ENCODE measurements around the gene NTMT1.

The NTMT1 gene

GRCh38 chr9:129601082-129601674 lies 24.8 kb upstream of the NTMT1 start:
- no peak overlapping the region for H3K9ac ChIP-seq
- no peak overlapping the region for H3K4me3 ChIP-seq (IDR thresholded peaks at IDR 0.05; ENCODE audit: insufficient read depth, low read depth, low read length)
- H3K79me2 ChIP-seq (ENCODE audit: insufficient read depth, low read depth) = no peaks in the 10 kb centered on the region
- peaks cover 14% of the 10 kb centered on the region for H3K4me1 ChIP-seq (ENCODE audit: low read depth, poor library complexity, severe bottlenecking)
- TF ChIP-seq, protein P1, sequence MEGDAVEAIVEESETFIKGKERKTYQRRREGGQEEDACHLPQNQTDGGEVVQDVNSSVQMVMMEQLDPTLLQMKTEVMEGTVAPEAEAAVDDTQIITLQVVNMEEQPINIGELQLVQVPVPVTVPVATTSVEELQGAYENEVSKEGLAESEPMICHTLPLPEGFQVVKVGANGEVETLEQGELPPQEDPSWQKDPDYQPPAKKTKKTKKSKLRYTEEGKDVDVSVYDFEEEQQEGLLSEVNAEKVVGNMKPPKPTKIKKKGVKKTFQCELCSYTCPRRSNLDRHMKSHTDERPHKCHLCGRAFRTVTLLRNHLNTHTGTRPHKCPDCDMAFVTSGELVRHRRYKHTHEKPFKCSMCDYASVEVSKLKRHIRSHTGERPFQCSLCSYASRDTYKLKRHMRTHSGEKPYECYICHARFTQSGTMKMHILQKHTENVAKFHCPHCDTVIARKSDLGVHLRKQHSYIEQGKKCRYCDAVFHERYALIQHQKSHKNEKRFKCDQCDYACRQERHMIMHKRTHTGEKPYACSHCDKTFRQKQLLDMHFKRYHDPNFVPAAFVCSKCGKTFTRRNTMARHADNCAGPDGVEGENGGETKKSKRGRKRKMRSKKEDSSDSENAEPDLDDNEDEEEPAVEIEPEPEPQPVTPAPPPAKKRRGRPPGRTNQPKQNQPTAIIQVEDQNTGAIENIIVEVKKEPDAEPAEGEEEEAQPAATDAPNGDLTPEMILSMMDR (conservative IDR thresholded peaks at IDR 0.05; ENCODE audit: low read depth, low read length) = no peak
- H3K4me2 ChIP-seq = no peak overlapping the region
- no peaks in the 10 kb centered on the region for H3K36me3 ChIP-seq (ENCODE audit: insufficient read depth)
- H3K27ac ChIP-seq = no peak overlapping the region
- H4K20me1 ChIP-seq (ENCODE audit: insufficient read depth) = no peaks in the 10 kb centered on the region
- no peaks in the 10 kb centered on the region for H3K27me3 ChIP-seq (ENCODE audit: insufficient read depth, low read depth)
- no peak overlapping the region for H2AFZ ChIP-seq (ENCODE audit: low read depth)

GRCh38 chr9:129602598-129603415 lies 23.2 kb upstream of the NTMT1 start:
- no peak overlapping the region for H3K4me2 ChIP-seq
- H3K79me2 ChIP-seq (ENCODE audit: insufficient read depth, low read depth) = no peaks in the 10 kb centered on the region
- no peaks in the 10 kb centered on the region for H3K36me3 ChIP-seq (ENCODE audit: insufficient read depth)
- no peak overlapping the region for H3K9ac ChIP-seq
- TF ChIP-seq, protein P1 (conservative IDR thresholded peaks at IDR 0.05; ENCODE audit: low read depth, low read length) = no peak
- H3K4me3 ChIP-seq (IDR thresholded peaks at IDR 0.05; ENCODE audit: insufficient read depth, low read depth, low read length) = no peak overlapping the region
- H3K4me1 ChIP-seq (ENCODE audit: low read depth, poor library complexity, severe bottlenecking) = peaks cover 24% of the 10 kb centered on the region
- H3K27ac ChIP-seq = no peak overlapping the region
- H4K20me1 ChIP-seq (ENCODE audit: insufficient read depth) = no peaks in the 10 kb centered on the region
- no peak overlapping the region for H2AFZ ChIP-seq (ENCODE audit: low read depth)
- H3K27me3 ChIP-seq (ENCODE audit: insufficient read depth, low read depth) = no peaks in the 10 kb centered on the region

DNA sequence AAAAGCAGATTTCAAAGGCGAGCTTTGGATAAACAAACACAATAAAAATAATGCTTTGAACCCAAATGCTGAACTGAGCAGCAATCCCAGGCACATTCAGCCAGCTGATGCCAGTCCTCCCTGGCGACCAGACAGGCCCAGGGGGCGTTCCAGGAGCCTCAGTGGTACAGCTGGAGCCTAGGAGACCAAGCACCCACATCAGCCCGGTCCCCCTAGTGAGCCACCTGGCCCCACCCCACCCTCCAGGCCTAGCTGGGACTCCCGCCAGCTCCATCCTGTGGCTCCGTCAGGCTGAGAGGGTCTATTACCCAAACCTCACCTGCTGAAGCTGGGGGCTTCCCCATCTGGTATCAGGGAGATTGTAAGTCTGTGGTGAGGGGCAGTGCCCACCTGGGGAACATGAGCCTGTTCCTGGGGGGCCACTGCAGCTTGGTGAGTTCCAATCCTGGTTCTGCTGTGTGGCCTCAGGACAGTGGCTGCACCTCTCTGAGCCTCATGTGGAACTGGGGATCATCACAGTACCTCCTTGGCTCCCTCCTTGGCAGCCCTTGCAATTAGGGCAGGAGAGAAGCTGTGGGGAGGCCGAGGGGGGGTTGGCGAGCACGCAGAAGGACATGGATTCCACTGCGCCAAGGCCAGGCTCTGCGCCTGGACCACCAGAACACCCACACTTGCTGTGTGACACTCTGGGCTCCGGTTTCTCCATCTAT lies 21.8 kb upstream of the NTMT1 start:
- peaks cover 30% of the 10 kb centered on the region for H3K4me1 ChIP-seq (ENCODE audit: low read depth, poor library complexity, severe bottlenecking)
- H3K36me3 ChIP-seq (ENCODE audit: insufficient read depth) = no peaks in the 10 kb centered on the region
- no peak overlapping the region for H2AFZ ChIP-seq (ENCODE audit: low read depth)
- H3K27ac ChIP-seq = no peak overlapping the region
- no peak overlapping the region for H3K9ac ChIP-seq
- TF ChIP-seq, protein P1 (conservative IDR thresholded peaks at IDR 0.05; ENCODE audit: low read depth, low read length) = no peak
- no peak overlapping the region for H3K4me2 ChIP-seq
- H3K27me3 ChIP-seq (ENCODE audit: insufficient read depth, low read depth) = no peaks in the 10 kb centered on the region
- no peaks in the 10 kb centered on the region for H4K20me1 ChIP-seq (ENCODE audit: insufficient read depth)
- H3K79me2 ChIP-seq (ENCODE audit: insufficient read depth, low read depth) = no peaks in the 10 kb centered on the region
- no peak overlapping the region for H3K4me3 ChIP-seq (IDR thresholded peaks at IDR 0.05; ENCODE audit: insufficient read depth, low read depth, low read length)

- H3K27ac ChIP-seq = no peak overlapping the region
Measured at GRCh38 chr9:129604766-129605163, 21.2 kb upstream of the NTMT1 start.

More at GRCh38 chr9:129604766-129605163, 21.2 kb upstream of the NTMT1 start:
- Histone ChIP-seq H4K20me1 (ENCODE audit: insufficient read depth) (no peaks in the 10 kb centered on the region), H2AFZ (ENCODE audit: low read depth) (no peak overlapping the region; the same call in 1 of the 2 replicates), H3K9ac (no peak overlapping the region), H3K4me2 (no peak overlapping the region), H3K4me3 (IDR thresholded peaks at IDR 0.05; ENCODE audit: insufficient read depth, low read depth, low read length) (no peak overlapping the region), H3K4me1 (ENCODE audit: low read depth, poor library complexity, severe bottlenecking) (peaks cover 33% of the 10 kb centered on the region), H3K27me3 (ENCODE audit: insufficient read depth, low read depth) (no peaks in the 10 kb centered on the region), H3K79me2 (ENCODE audit: insufficient read depth, low read depth) (no peaks in the 10 kb centered on the region), H3K36me3 (ENCODE audit: insufficient read depth) (no peaks in the 10 kb centered on the region)
- TF ChIP-seq, protein P1 (conservative IDR thresholded peaks at IDR 0.05; ENCODE audit: low read depth, low read length) = no peak
